GM21737 (cell line): Measurements from ENCODE around the gene OTX2.

Experiments
- ATAC-seq: cut with Tn5 transposase; IDR thresholded peaks from one replicate; pipeline ENCODE4 v1.9.1; 2021; ENCODE audit warnings: mild to moderate bottlenecking, moderate library complexity; ENCODE audit not compliant: unreplicated experiment

The OTX2 gene

GRCh38 chr14:56810147-56810719, at the start of gene OTX2:
OTX2 (minus strand) TSS chr14:56810479; CDS start chr14:56805456, 5,023 bp downstream.
- ATAC-seq, result no peak

- no peak for ATAC-seq
Measured at GRCh38 chr14:56858422-56858821, 48.1 kb upstream of the OTX2 start.

GRCh38 chr14:56857216-56857615, 46.9 kb upstream of the OTX2 start:
- ATAC-seq, result no peak

GRCh38 chr14:56855891-56856461, 45.7 kb upstream of the OTX2 start:
- no peak for ATAC-seq

GRCh38 chr14:56854325-56854724, 44.0 kb upstream of the OTX2 start:
- ATAC-seq, result no peak

- no peak for ATAC-seq
Measured at GRCh38 chr14:56846970-56847930, 37.0 kb upstream of the OTX2 start.

- ATAC-seq, result no peak
Measured at GRCh38 chr14:56844406-56845002, 34.2 kb upstream of the OTX2 start.

GRCh38 chr14:56841611-56842010, 31.3 kb upstream of the OTX2 start:
- no peak for ATAC-seq

GRCh38 chr14:56840221-56840620, 29.9 kb upstream of the OTX2 start:
- ATAC-seq, result no peak

GRCh38 chr14:56829151-56829550, 18.9 kb upstream of the OTX2 start:
- ATAC-seq, result no peak

GRCh38 chr14:56826214-56826613, 15.9 kb upstream of the OTX2 start:
- ATAC-seq, result no peak

- no peak for ATAC-seq
Measured at GRCh38 chr14:56821805-56822610, 11.7 kb upstream of the OTX2 start.

- ATAC-seq, result no peak
Measured at GRCh38 chr14:56821177-56821576, 10.9 kb upstream of the OTX2 start.

GRCh38 chr14:56817396-56817921, 7.2 kb upstream of the OTX2 start:
- ATAC-seq, result no peak

- ATAC-seq, result no peak
Measured at GRCh38 chr14:56816574-56817391, 6.5 kb upstream of the OTX2 start.

GRCh38 chr14:56815745-56816144, 5.5 kb upstream of the OTX2 start:
- ATAC-seq, result no peak

- no peak for ATAC-seq
Measured at GRCh38 chr14:56814969-56815700, 4.9 kb upstream of the OTX2 start.

- ATAC-seq, result no peak
Measured at GRCh38 chr14:56814519-56814959, 4.3 kb upstream of the OTX2 start.

GRCh38 chr14:56813143-56813551, 2.9 kb upstream of the OTX2 start:
- ATAC-seq, result no peak
